ENCODE measurements around the gene PRKG1. TPM values are rescaled to one million over a fixed set of nuclear protein-coding genes. Genes with fewer than 3 reads are reported as not detected.

PRKG1 gene
- total and polyA plus RNA-seq, 2 of the 8 experiments (the other 6 are each of a cell fraction or from before 2014, with no cell fraction given), result 4.2 to 15.2 TPM

GRCh38 chr10:51619365-51619764 is 545.1 kb downstream of the PRKG1 start:
- FAIRE-seq, result no peak

More at GRCh38 chr10:51619365-51619764, 545.1 kb downstream of the PRKG1 start:
- DNase-seq (ENCODE audit: low read depth in 1 of 2, low spot score in 2 of 2), result no peak
- no peaks in the 10 kb centered on the region for H3K23me2 ChIP-seq (ENCODE audit: low read depth, low read length)
- no peak overlapping the region for H3K27ac ChIP-seq (ENCODE audit: low read depth, low read length)
- no peaks in the 10 kb centered on the region for H3K9me3 ChIP-seq (ENCODE audit: insufficient read depth in 2 of 2, low read depth in 1 of 2, low read length in 1 of 2)
- no peak overlapping the region for H2BK120ac ChIP-seq (replicated peaks; ENCODE audit: low read depth, low read length)
- H3K27me3 ChIP-seq (replicated peaks in 1 of 4; ENCODE audit: control insufficient read depth in 3 of 4, extremely low read depth in 1 of 4, insufficient read depth in 3 of 4, low read length in 3 of 4), result no peaks in the 10 kb centered on the region
- H3K79me2 ChIP-seq (ENCODE audit: control insufficient read depth in 1 of 2, insufficient read depth in 2 of 2, low read length in 2 of 2), result no peaks in the 10 kb centered on the region
- H3K4me2 ChIP-seq (ENCODE audit: insufficient read depth in 1 of 2, low read depth in 2 of 2, low read length in 2 of 2), result no peak overlapping the region
- no peak overlapping the region for H3K4ac ChIP-seq (replicated peaks; ENCODE audit: insufficient read length, low read depth, low read length)
- 5% methylated on average over 1 of the region's 1 CpG; no CpG with 5 or more reads in 1 of the 2 experiments for WGBS, 2 experiments (ENCODE audit: extremely low coverage in 1 of 2, insufficient coverage in 1 of 2, insufficient read length in 1 of 2, insufficient replicate concordance in 2 of 2, low coverage in 1 of 2, low lambda C conversion rate in 2 of 2, missing lambda C conversion rate in 1 of 2)
- H2AK5ac ChIP-seq (ENCODE audit: low read depth, low read length), result no peak overlapping the region
- H2BK12ac ChIP-seq (ENCODE audit: low read depth, low read length), result no peak overlapping the region
- H2AFZ ChIP-seq (ENCODE audit: low read length), result no peak overlapping the region
- H3K9ac ChIP-seq (replicated peaks in 1 of 4; ENCODE audit: extremely low read depth in 1 of 4, low read depth in 3 of 4, low read length in 3 of 4), result no peak overlapping the region
- no peak overlapping the region for H4K91ac ChIP-seq (replicated peaks; ENCODE audit: insufficient read length, low read length)
- no peak overlapping the region for H2BK5ac ChIP-seq (ENCODE audit: low read depth, low read length)
- H3K4me3 ChIP-seq (ENCODE audit: extremely low read depth in 1 of 4, insufficient read depth in 2 of 4, low read depth in 3 of 4, low read length in 4 of 4), result no peak overlapping the region
- H3K14ac ChIP-seq (ENCODE audit: insufficient read length), result no peak overlapping the region
- no peaks in the 10 kb centered on the region for H3K36me3 ChIP-seq (ENCODE audit: control insufficient read depth in 2 of 4, insufficient read depth in 4 of 4, low read length in 3 of 4)
- ChIA-PET CTCF (ENCODE audit: partially characterized antibody) (interaction anchor here (0.9 to 1.6 kb wide), 2 partner anchors 12 to 35 kb away, joined by 3 to 6 read pairs; no protein-coding TSS in a partner anchor), POLR2A (ENCODE audit: partially characterized antibody) (no interaction called here)
- H2BK20ac ChIP-seq (ENCODE audit: low read length), result no peak overlapping the region
- H4K20me1 ChIP-seq (replicated peaks in 1 of 2; ENCODE audit: control insufficient read depth in 1 of 2, insufficient read depth in 2 of 2, low read length in 2 of 2), result no peaks in the 10 kb centered on the region
- TF ChIP-seq RBBP5 (IDR thresholded peaks at IDR 0.05; ENCODE audit: borderline replicate concordance, low read depth, low read length) (no peak), PHF8 (conservative IDR thresholded peaks at IDR 0.05; ENCODE audit: low read depth, low read length) (no peak)
- H2BK15ac ChIP-seq (ENCODE audit: low read length), result no peak overlapping the region
- H3K23ac ChIP-seq (ENCODE audit: insufficient read length), result no peak overlapping the region
- no peak overlapping the region for H4K8ac ChIP-seq (ENCODE audit: extremely low read depth, insufficient read depth, low read length)
- no peak overlapping the region for H3K56ac ChIP-seq (replicated peaks; ENCODE audit: insufficient read length, low read depth, low read length)
- no peaks in the 10 kb centered on the region for H3K79me1 ChIP-seq (ENCODE audit: low read depth, low read length)
- no peak overlapping the region for H4K5ac ChIP-seq (ENCODE audit: insufficient read length, low read depth, low read length)
- peaks cover 0 to 6% (median 0%) of the 10 kb centered on the region in 4 experiments; a peak in 1 of 7 replicates for H3K4me1 ChIP-seq (replicated peaks in 1 of 4; ENCODE audit: control insufficient read depth in 3 of 4, insufficient read depth in 4 of 4, low read length in 3 of 4)
- H3K18ac ChIP-seq (ENCODE audit: extremely low read depth, low read length), result no peak overlapping the region

All from H1 (cell line).